Gastroesophageal sphincter (tissue), 3 donors: Measurements from ENCODE around the gene TBC1D24.

Experiments used
- POLR2A ChIP-seq, 2 donors: fragments of 450-650 bp; IDR thresholded peaks; one replicate each; pipeline ENCODE4 v1.6.1; 2017; ENCODE audit warnings: antibody characterized with exemption in 2 of 2, mild to moderate bottlenecking in 2 of 2, moderate library complexity in 1 of 2
- TF ChIP-seq, protein P1 (sequence below), 4 experiments: fragments of 200-600 bp in 2 of 4; fragments of 450-650 bp in 2 of 4; sonication (generic) in 1 of 4; IDR thresholded peaks; one replicate each; pipeline ENCODE4 v1.5.1; 2017 to 2019; ENCODE audit warnings: antibody characterized with exemption in 4 of 4, mild to moderate bottlenecking in 2 of 4, moderate library complexity in 2 of 4

DNA sequence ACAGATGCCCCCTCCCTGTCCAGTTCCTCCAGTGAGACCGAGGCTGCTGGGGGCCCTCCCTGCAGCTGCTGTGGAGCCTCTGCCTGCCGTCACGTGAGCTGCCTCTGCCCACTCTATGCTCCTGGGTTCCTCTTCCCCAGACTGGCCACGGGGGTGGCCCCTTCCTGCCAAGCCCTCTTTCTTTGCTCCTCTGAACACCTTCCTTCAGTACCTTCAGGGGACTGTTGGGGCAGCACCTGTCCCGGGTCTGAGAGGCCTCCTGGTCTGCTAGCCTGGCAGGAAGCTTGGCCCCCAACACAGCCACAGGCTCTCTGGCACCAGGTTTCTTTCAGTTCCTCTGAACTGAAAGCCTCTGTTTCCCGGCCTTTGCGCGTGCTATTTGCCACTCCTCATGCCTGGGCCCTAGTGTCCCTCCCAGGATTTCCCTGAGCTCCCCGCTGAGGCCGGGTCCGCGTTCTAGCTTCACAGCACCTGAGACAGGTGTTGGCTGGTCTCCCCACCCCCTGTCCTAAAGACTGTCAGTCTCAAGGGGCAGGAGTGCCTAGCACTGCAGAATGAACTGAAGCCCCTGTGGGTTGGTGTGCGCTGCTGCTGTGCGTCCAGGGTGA lies 32.2 kb downstream of the TBC1D24 start:
- TF ChIP-seq, protein P1, sequence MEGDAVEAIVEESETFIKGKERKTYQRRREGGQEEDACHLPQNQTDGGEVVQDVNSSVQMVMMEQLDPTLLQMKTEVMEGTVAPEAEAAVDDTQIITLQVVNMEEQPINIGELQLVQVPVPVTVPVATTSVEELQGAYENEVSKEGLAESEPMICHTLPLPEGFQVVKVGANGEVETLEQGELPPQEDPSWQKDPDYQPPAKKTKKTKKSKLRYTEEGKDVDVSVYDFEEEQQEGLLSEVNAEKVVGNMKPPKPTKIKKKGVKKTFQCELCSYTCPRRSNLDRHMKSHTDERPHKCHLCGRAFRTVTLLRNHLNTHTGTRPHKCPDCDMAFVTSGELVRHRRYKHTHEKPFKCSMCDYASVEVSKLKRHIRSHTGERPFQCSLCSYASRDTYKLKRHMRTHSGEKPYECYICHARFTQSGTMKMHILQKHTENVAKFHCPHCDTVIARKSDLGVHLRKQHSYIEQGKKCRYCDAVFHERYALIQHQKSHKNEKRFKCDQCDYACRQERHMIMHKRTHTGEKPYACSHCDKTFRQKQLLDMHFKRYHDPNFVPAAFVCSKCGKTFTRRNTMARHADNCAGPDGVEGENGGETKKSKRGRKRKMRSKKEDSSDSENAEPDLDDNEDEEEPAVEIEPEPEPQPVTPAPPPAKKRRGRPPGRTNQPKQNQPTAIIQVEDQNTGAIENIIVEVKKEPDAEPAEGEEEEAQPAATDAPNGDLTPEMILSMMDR (IDR thresholded peaks at IDR 0.05): no peak
- TF ChIP-seq POLR2A (IDR thresholded peaks at IDR 0.05): no peak
